Activated CD4-positive, alpha-beta T cell treated with anti-CD3 and anti-CD28 coated beads for 36 hours (primary cell): ENCODE data around the gene CNTN5. TPM values are rescaled to one million over a fixed set of nuclear protein-coding genes. Genes with fewer than 3 reads are reported as not detected.

ENCODE experiments used
- ATAC-seq: fragments of 200-7000 bp; cut with Tn5 transposase; one replicate; pipeline ENCODE4 v1.10.0; 2021; ENCODE audit warnings: mild to moderate bottlenecking, moderate library complexity
- CTCF ChIA-PET: fragments of 350-600 bp; sonication (Branson Sonifier 250); formaldehyde crosslinking; loops from one replicate; lab custom pipeline; 2021; ENCODE audit warnings: antibody characterized with exemption; lab: Charles Lee
- POLR2A ChIA-PET: fragments of 350-600 bp; sonication (Branson Sonifier 250); formaldehyde crosslinking; loops from one replicate; lab custom pipeline; 2021; ENCODE audit warnings: antibody characterized with exemption, inconsistent platforms; lab: Charles Lee
- DNase-seq: peaks from one replicate; pipeline ENCODE4 v3.0.0-alpha.2; 2020
- H3K27ac Mint-ChIP-seq: one replicate; pipeline ENCODE4 v1.8.0; 2021; ENCODE audit warnings: mixed read lengths
- H3K27me3 Mint-ChIP-seq: one replicate; pipeline ENCODE4 v1.8.0; 2021; ENCODE audit warnings: mixed read lengths
- H3K36me3 Mint-ChIP-seq: one replicate; pipeline ENCODE4 v1.8.0; 2021; ENCODE audit warnings: low read depth, mixed read lengths
- H3K4me1 Mint-ChIP-seq: one replicate; pipeline ENCODE4 v1.8.0; 2021; ENCODE audit warnings: mixed read lengths
- H3K4me3 Mint-ChIP-seq: one replicate; pipeline ENCODE4 v1.8.0; 2021; ENCODE audit warnings: mild to moderate bottlenecking, moderate library complexity, mixed read lengths
- H3K9me3 Mint-ChIP-seq: one replicate; pipeline ENCODE4 v1.8.0; 2021; ENCODE audit warnings: low read depth, mixed read lengths
- intact Hi-C, 2 experiments: fragments of 100-400 bp; cut with DNase I in 1 of 2; cut with micrococcal nuclease in 1 of 2; formaldehyde crosslinking; loops; one replicate each; pipeline versions ENCODE4 v1.14.2 to v1.15.1; 2022 to 2024; cut with DNase I, micrococcal nuclease
- total RNA-seq, 2 experiments: library from RNA; stranded (reverse); gene quantifications; one replicate each; pipeline ENCODE4 v1.2.3, GENCODE V29; 2021

CNTN5 gene
- total RNA-seq, 2 experiments from 2014 or later, result not detected

DNA sequence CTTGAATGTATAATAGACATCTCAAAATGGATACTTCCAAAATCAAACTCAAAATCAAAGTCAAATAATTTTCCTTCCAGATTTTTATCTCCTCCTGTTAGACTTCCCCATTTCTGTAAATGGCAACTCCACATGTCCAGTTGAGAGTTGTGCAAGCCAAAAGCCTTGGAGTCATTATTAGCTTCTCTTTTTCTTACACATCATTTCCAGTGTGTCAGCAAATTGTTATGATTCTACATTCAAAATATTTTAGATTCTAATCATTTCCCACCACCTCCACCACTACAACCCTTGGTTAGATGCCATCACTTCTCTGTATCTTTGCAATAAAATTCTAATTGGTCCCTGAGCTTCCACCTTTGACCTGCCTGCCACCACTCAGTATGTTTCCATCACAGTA lies 155.7 kb downstream of the CNTN5 start:
- H3K9me3 Mint-ChIP-seq, result peaks cover 14% of the 10 kb centered on the region
- ATAC-seq, result no peak
- CTCF ChIA-PET, result no interaction called here

GRCh38 chr11:99177446-99177845 lies 156.7 kb downstream of the CNTN5 start:
- intact Hi-C loops, result no loop called here
- Mint-ChIP-seq H3K4me3 (no peak overlapping the region), H3K27ac (no peak overlapping the region), H3K27me3 (no peaks in the 10 kb centered on the region), H3K4me1 (no peaks in the 10 kb centered on the region), H3K9me3 (peaks cover 16% of the 10 kb centered on the region), H3K36me3 (no peaks in the 10 kb centered on the region)
- CTCF ChIA-PET, result no interaction called here
- no peak for ATAC-seq
- DNase-seq, result no peak
- POLR2A ChIA-PET, result no interaction called here

More for the DNA sequence above, 155.7 kb downstream of the CNTN5 start:
- H3K4me3 Mint-ChIP-seq, result no peak overlapping the region
- no peaks in the 10 kb centered on the region for H3K27me3 Mint-ChIP-seq
- H3K27ac Mint-ChIP-seq, result no peak overlapping the region
- no peak for DNase-seq
- intact Hi-C loops, result no loop called here
- H3K36me3 Mint-ChIP-seq, result no peaks in the 10 kb centered on the region
- POLR2A ChIA-PET, result no interaction called here
- H3K4me1 Mint-ChIP-seq, result no peaks in the 10 kb centered on the region

- ATAC-seq, result no peak
- intact Hi-C loops, result no loop called here
- Mint-ChIP-seq H3K9me3 (peaks cover 13% of the 10 kb centered on the region), H3K27ac (no peak overlapping the region), H3K4me1 (no peaks in the 10 kb centered on the region), H3K4me3 (no peak overlapping the region), H3K27me3 (no peaks in the 10 kb centered on the region), H3K36me3 (no peaks in the 10 kb centered on the region)
- ChIA-PET CTCF (no interaction called here), POLR2A (no interaction called here)
- DNase-seq, result no peak
These were observed 163.4 kb downstream of the CNTN5 start for GRCh38 chr11:99184146-99184545.

GRCh38 chr11:99188221-99188620 lies 167.5 kb downstream of the CNTN5 start:
- no peak for ATAC-seq
- intact Hi-C loops, result no loop called here
- H3K36me3 Mint-ChIP-seq, result no peaks in the 10 kb centered on the region

DNA sequence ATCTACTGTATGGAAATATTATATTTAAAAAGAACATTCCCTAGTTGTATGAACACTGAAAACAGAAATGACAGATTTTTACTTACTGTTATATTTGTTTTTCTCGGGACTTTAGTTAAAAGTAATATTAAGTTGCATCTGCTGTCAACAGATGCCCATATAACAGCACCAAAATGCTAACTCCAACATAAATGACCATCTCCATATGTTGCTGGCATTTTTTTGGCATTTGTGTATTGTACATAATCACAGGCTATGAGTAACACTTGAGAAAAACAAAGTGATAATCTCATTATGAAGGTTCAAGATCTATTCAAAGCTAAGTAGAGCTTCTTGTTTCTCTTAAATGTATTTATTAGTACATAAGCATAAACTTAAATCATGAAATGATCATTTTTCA lies 172.0 kb downstream of the CNTN5 start:
- Mint-ChIP-seq H3K27me3 (no peaks in the 10 kb centered on the region), H3K9me3 (peaks cover 2% of the 10 kb centered on the region), H3K4me3 (no peak overlapping the region), H3K27ac (no peak overlapping the region), H3K36me3 (no peaks in the 10 kb centered on the region), H3K4me1 (no peaks in the 10 kb centered on the region)
- ChIA-PET POLR2A (no interaction called here), CTCF (no interaction called here)
- DNase-seq, result no peak
- intact Hi-C loops, result no loop called here
- no peak for ATAC-seq

More at GRCh38 chr11:99188221-99188620, 167.5 kb downstream of the CNTN5 start:
- H3K4me1 Mint-ChIP-seq, result no peaks in the 10 kb centered on the region
- ChIA-PET POLR2A (no interaction called here), CTCF (no interaction called here)
- no peak overlapping the region for H3K4me3 Mint-ChIP-seq
- peaks cover 10% of the 10 kb centered on the region for H3K9me3 Mint-ChIP-seq
- H3K27ac Mint-ChIP-seq, result no peak overlapping the region
- H3K27me3 Mint-ChIP-seq, result no peaks in the 10 kb centered on the region
- no peak for DNase-seq

- DNase-seq (no peak), ATAC-seq (no peak)
- Mint-ChIP-seq H3K9me3 (peaks cover 4% of the 10 kb centered on the region), H3K27ac (no peak overlapping the region), H3K4me1 (no peaks in the 10 kb centered on the region), H3K36me3 (no peaks in the 10 kb centered on the region), H3K4me3 (no peak overlapping the region), H3K27me3 (no peaks in the 10 kb centered on the region)
- ChIA-PET POLR2A (no interaction called here), CTCF (no interaction called here)
- intact Hi-C loops, result no loop called here
These were observed 176.7 kb downstream of the CNTN5 start for GRCh38 chr11:99197477-99197876.

DNA sequence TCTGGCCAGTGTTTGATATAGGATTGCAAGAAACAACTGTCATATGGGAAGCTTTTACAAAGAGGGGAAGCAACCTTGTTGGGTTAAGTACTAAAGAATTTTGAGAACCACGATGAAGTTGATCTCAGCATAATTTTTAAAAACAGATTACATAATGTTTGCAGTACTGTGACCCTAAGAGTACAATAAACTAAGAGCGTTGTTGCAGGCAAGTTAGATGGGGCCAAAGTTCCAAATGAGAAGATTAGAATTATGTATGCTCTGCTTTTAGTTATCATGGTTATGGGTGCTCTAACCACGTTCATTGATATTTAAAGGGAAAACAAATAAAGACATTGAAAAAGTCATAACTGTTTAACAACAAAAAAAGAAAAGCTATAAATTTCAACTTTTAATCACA lies 177.5 kb downstream of the CNTN5 start:
- POLR2A ChIA-PET, result no interaction called here
- H3K9me3 Mint-ChIP-seq, result peaks cover 4% of the 10 kb centered on the region
- intact Hi-C loops, result no loop called here
- no peak for ATAC-seq
- CTCF ChIA-PET, result no interaction called here
- no peak for DNase-seq
- H3K4me3 Mint-ChIP-seq, result no peak overlapping the region
- H3K4me1 Mint-ChIP-seq, result no peaks in the 10 kb centered on the region
- H3K36me3 Mint-ChIP-seq, result no peaks in the 10 kb centered on the region
- H3K27me3 Mint-ChIP-seq, result no peaks in the 10 kb centered on the region
- H3K27ac Mint-ChIP-seq, result no peak overlapping the region

- Mint-ChIP-seq H3K4me1 (no peaks in the 10 kb centered on the region), H3K4me3 (no peak overlapping the region), H3K27ac (no peak overlapping the region), H3K36me3 (no peaks in the 10 kb centered on the region), H3K9me3 (peaks cover 4% of the 10 kb centered on the region), H3K27me3 (no peaks in the 10 kb centered on the region)
- intact Hi-C loops, result no loop called here
- DNase-seq, result no peak
- ChIA-PET CTCF (no interaction called here), POLR2A (no interaction called here)
- ATAC-seq, result no peak
These were observed 178.6 kb downstream of the CNTN5 start for GRCh38 chr11:99199341-99199740.

DNA sequence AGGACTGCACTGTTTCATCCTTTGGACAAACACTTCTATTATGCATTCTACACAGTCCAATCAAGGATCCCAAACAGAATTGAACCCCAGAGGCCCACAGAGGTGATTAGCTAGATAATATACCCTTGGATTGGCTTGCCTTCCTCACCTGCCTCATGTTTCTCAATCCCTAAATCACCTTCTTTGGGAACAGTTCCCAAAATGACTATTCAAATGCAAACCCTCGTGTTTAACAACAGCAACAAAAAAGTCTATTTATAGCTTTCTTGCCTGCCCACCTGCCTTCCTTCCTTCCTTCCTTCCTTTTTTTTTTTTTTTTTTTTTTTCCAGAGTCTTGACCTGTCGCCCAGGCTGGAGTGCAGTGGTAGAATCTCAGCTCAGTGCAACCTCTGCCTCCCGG lies 180.0 kb downstream of the CNTN5 start:
- DNase-seq (no peak), ATAC-seq (no peak)
- ChIA-PET CTCF (no interaction called here), POLR2A (interaction anchor here (0.6 kb wide), 1 partner anchor 459 kb away, joined by 3 read pairs; no protein-coding TSS in a partner anchor)
- Mint-ChIP-seq H3K36me3 (no peaks in the 10 kb centered on the region), H3K4me3 (no peak overlapping the region), H3K4me1 (no peaks in the 10 kb centered on the region), H3K9me3 (peaks cover 4% of the 10 kb centered on the region), H3K27me3 (no peaks in the 10 kb centered on the region), H3K27ac (no peak overlapping the region)
- intact Hi-C loops, result loop anchor here in 1 of 2 experiments (10.0 kb wide), 1 partner anchor 56 kb away; no protein-coding TSS in a partner anchor

GRCh38 chr11:99208813-99209212 lies 188.1 kb downstream of the CNTN5 start:
- DNase-seq (no peak), ATAC-seq (no peak)
- ChIA-PET CTCF (no interaction called here), POLR2A (no interaction called here)
- Mint-ChIP-seq H3K4me3 (no peak overlapping the region), H3K27ac (no peak overlapping the region), H3K4me1 (no peaks in the 10 kb centered on the region), H3K9me3 (peaks cover 6% of the 10 kb centered on the region), H3K27me3 (no peaks in the 10 kb centered on the region), H3K36me3 (no peaks in the 10 kb centered on the region)
- intact Hi-C loops, result loop anchor here in 1 of 2 experiments (10.0 kb wide), 1 partner anchor 64 kb away; no protein-coding TSS in a partner anchor

DNA sequence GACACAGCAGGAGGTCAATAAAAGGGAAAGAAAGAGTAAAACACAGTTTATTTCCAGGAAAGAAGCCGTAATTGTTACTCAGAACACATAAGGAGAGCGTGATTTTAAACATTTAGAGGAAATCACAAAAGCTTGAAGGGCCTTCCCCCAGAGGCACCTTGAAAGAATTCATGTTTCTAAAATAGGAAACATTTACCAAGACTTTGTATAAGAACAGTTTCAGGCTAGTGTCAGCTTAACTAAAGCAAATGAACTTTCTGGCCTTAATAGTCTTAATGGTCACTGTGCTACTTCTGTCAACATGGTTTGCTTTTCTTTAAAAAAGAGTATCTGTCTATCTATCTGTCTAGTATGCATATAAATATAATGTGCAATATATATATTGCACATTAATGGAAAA lies 208.8 kb downstream of the CNTN5 start:
- Mint-ChIP-seq H3K4me1 (no peaks in the 10 kb centered on the region), H3K27me3 (no peaks in the 10 kb centered on the region), H3K27ac (no peak overlapping the region), H3K9me3 (peaks cover 10% of the 10 kb centered on the region), H3K36me3 (no peaks in the 10 kb centered on the region), H3K4me3 (no peak overlapping the region)
- ATAC-seq (no peak), DNase-seq (no peak)
- CTCF ChIA-PET, result no interaction called here
- POLR2A ChIA-PET, result no interaction called here
- intact Hi-C loops, result no loop called here

GRCh38 chr11:99234534-99234933 lies 213.8 kb downstream of the CNTN5 start:
- Mint-ChIP-seq H3K4me3 (no peak overlapping the region), H3K9me3 (peaks cover 7% of the 10 kb centered on the region), H3K27me3 (no peaks in the 10 kb centered on the region), H3K27ac (no peak overlapping the region), H3K36me3 (no peaks in the 10 kb centered on the region), H3K4me1 (no peaks in the 10 kb centered on the region)
- intact Hi-C loops, result no loop called here
- DNase-seq (no peak), ATAC-seq (no peak)
- POLR2A ChIA-PET, result no interaction called here
- CTCF ChIA-PET, result no interaction called here

GRCh38 chr11:99238401-99238800 lies 217.7 kb downstream of the CNTN5 start:
- DNase-seq, result no peak
- CTCF ChIA-PET, result no interaction called here

More at GRCh38 chr11:99238401-99238800, 217.7 kb downstream of the CNTN5 start:
- Mint-ChIP-seq H3K36me3 (no peaks in the 10 kb centered on the region), H3K27me3 (no peaks in the 10 kb centered on the region), H3K4me3 (no peak overlapping the region), H3K9me3 (peaks cover 3% of the 10 kb centered on the region), H3K4me1 (no peaks in the 10 kb centered on the region), H3K27ac (no peak overlapping the region)
- intact Hi-C loops, result no loop called here
- POLR2A ChIA-PET, result no interaction called here
- no peak for ATAC-seq
